IPS DF 4.7 (cell line): Measurements from ENCODE around the gene SMAD6.
"Not testable (repeated sequence)": the region's sequence is repeated elsewhere in the genome, so short reads cannot be mapped to it uniquely, and the experiment has no call there.

ENCODE experiments used
- DNase-seq: peaks from one replicate; pipeline ENCODE4 v3.0.0-alpha.2; 2013; ENCODE audit warnings: low spot score; ENCODE audit errors: extremely low read depth

Gene SMAD6

DNA sequence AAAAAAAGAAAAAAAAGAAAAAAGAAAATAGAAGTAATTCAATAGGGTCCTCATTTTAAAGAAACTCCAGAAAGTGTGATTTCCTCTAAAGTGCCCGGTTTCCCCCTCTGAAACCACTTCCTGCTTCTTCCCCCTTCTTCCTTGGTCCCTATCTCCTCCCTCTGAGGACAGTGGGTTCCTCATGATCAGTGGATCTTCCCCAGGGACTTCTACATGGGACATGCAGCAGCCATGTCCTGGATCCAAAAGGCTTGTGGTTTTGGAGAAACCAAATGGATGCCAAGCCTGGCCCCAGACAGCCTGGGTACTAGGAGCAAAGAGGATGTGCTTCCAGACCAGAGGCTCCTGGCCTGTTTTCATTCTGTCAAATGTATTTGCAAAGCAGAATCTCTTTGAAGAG is 26.6 kb upstream of the SMAD6 start:
- DNase-seq, result no peak

GRCh38 chr15:66677336-66677735 is 24.7 kb upstream of the SMAD6 start:
- no peak for DNase-seq

DNA sequence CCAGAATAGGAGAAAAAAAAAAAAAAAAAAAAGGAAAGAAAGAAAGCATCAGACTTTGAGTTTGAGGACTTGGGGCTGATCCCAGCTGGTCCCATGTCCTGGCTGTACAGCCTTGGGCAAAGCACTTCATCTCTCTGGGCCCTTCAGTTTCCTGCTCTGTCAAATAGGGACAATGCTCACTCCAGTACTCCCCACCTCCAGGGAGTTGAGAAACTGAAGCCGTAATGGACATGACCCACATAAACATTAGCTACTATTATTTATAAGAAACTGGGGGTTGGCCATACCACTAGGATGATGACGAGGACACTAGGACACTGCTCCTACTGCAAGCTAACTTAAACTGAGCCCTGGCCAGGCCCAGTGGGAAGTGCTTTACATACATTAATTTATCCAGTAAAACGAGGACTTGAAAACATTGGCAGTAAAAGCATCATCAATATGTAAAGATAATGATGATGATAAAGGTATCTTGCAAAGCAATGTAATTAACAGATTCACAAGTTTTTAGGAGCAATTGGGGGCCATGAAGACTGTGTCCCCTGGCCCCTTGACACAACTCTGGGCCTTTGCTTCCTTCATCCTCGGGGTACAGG is 22.9 kb upstream of the SMAD6 start:
- no peak for DNase-seq

GRCh38 chr15:66679657-66680108 is 22.4 kb upstream of the SMAD6 start:
- no peak for DNase-seq

DNA sequence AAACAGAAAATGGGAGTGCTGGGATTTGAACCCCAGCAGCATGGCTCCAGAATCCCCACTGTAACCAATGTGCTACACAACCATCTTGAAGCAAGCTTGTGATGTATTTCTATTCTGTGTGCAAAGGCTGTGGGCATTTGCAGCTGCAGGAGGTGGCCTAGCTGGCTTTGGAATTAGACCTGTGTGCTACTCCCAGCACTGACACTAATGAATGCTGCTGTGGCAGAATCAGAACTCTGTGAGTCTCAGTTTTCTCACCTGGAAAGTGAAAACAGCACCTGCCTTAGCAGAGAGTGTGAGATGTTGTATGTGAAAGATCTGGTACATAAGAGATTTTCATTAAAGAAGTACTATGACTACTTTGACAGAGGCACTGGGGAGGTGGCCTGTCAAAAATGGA is 21.5 kb upstream of the SMAD6 start:
- DNase-seq, result no peak

GRCh38 chr15:66681395-66681794 is 20.6 kb upstream of the SMAD6 start:
- DNase-seq, result no peak

- no peak for DNase-seq
Measured at GRCh38 chr15:66682246-66682645, 19.8 kb upstream of the SMAD6 start.

- DNase-seq, result no peak
Measured at GRCh38 chr15:66682865-66683264, 19.2 kb upstream of the SMAD6 start.

DNA sequence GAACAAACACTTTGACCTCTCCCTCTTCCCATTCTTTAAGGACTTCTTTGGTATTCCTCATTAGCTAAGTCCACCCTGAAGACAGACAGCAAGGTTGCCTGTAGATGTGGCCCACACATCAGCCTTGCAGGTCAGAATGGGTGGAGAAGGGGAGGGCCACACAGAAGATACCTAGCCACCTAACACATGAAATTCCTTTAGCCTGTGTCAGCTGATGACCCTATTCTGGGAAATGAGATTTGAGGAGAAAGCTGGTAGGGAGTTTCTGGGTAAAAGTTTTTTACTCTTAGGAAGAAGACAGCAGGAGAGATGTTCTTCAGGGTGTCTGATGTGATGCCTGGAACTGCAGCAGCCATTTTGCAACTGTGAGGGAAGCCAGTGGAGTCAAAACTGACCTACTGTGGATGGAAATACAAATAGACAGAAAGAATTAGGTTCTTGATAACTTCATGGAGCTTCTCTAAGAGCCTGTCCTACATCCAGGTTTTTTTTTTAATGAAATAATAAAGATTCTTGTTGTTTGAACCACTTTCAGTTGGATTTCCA is 17.8 kb upstream of the SMAD6 start:
- DNase-seq, result no peak

DNA sequence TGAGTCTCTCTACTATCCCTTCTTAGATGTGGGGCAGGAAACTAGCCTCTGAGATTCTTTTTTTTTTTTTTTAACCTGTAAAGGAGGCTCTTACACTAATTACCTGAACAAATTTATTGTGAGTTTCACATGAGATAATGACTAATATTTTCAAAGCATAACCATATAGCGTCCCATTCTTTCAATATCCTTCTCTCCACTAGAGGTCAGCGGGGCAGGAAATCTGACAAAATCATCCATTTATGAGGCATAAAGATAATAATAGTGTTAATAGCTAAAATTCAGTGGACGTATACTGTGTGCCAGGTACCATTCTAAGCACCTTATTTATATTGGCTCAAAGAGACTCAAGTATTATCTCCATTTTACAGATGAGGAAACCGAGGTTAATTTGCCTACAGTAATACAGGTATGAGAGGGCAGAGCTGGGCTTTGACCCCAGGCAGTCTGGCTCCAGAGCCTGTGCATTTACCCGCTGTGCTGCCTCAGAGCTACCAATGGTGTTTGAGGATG is 16.3 kb upstream of the SMAD6 start:
- no peak for DNase-seq

DNA sequence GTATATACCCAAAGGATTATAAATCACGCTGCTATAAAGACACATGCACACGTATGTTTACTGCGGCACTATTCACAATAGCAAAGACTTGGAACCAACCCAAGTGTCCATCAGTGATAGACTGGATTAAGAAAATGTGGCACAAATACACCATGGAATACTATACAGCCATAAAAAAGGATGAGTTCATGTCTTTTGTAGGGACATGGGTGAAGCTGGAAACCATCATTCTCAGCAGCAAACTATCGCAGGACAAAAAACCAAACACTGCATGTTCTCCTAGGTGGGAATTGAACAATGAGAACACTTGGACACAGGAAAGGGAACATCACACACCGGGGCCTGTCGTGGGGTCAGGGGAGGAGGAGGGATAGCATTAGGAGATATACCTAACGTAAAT is 11.1 kb upstream of the SMAD6 start:
- not testable (repeated sequence) for DNase-seq

- no peak for DNase-seq
Measured at GRCh38 chr15:66691727-66692126, 10.3 kb upstream of the SMAD6 start.

DNA sequence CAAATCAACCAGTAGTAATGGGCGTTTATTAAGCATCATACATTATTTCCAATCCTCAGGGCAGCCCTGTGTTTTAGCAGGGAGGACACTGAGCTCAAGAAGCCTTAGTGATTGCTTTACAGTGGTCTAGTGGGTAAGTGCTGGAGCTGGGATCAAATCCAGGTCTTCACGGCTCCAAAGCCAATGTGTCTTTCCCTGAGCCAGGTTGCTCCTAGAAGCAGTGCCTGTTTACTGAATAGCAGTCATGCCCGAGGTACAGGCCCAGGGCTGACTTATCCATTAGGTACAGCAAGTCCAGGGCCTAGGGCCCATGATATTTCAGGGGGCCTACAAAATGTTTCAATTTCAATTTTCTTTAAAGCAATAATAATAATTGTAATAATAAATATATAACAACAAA is 9.6 kb upstream of the SMAD6 start:
- no peak for DNase-seq

DNA sequence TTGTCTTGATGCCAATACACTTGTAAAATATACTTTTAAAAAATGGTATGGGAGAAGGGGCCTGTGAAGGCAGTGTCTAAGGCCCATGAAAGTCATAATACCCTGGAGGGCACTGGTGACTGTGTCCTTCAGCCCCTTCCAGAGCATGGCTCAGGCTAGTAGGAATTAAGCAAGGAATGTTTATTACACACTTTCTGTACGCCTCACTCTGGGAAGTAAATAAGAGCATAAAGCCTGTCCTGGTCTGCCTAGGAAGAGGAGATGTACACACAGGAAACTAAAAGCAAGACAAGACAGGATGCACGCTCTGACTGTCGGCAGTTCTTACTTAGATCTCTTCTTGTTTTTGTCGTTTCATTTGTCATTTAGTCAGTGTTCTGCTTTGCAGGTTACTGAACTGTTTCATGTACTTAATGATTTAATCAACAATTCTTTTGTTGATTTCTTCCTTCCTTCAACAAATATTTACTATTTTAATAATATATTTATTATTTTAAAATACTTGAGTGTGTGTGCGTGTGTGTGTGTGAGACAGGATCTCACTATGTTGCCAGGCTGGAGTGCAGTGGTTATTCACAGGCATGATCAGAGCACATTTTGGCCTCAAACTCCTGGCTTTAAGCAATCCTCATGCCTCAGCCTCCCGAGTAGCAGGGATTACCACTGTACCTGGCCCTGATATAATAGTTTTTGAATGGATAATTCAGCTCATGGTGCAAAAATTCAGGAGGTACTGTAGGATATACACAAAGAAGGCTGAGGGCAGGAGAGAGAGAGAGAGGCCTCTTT is 9.0 kb upstream of the SMAD6 start:
- DNase-seq, result no peak

DNA sequence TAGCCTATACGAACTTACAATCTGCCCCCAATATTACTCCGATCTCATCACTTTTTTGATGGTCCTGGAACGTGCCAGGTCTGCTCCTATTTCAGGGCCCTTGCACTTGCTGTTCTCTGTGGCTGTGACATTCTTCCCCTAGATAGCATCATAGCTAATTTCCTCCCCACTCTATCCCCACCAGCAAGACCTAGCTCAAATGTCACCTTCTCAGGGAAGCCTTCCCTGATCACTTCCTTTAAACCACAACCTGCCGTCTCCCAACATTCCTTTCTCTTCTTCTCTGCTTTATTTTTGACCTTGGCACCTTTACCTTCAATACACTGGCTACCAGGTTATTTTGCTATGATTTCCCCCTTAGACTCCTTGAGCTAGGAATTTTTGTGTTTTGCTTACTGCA is 5.3 kb upstream of the SMAD6 start:
- DNase-seq, result no peak

- DNase-seq, result no peak
Measured at GRCh38 chr15:66698318-66698961, 3.6 kb upstream of the SMAD6 start.

- DNase-seq, result no peak
Measured at GRCh38 chr15:66698971-66699370, 3.1 kb upstream of the SMAD6 start.

DNA sequence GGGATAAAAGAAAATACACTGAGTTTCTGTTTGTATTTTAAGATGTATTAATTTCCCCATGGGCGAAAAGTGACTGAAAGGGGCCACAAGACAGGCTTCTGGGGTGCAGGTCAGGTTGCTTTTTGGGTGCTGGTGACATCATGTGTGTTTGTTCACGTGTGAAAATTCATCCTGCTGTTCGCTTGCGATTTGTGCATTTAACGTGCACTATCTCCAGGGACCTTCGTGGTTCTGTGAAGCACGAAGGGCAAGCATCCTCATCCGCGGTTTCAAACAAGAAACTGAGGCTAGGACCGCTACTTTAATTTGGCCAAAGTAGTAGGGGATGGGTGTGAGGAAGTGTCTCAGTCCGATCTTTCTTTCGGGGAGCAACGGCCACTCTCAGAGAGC is 1.6 kb upstream of the SMAD6 start:
- DNase-seq, result no peak

GRCh38 chr15:66700802-66701421 is 1.1 kb upstream of the SMAD6 start:
- no peak for DNase-seq

GRCh38 chr15:66701422-66702034 is 508 bp upstream of the SMAD6 start:
- DNase-seq, result no peak

- DNase-seq, result no peak
Measured at GRCh38 chr15:66702787-66703539, 927 bp downstream of the SMAD6 start.
